GM12801 (cell line): Measurements from ENCODE around the gene NQO2.

Experiments used
- CTCF ChIP-seq: IDR thresholded peaks from one replicate; pipeline ENCODE4 v1.5.1; 2011; ENCODE audit warnings: control low read depth; ENCODE audit not compliant: insufficient read length; ENCODE audit errors: extremely low read depth

Gene NQO2

GRCh38 chr6:2963756-2964155 is 35.9 kb upstream of the NQO2 start:
- no peak for TF ChIP-seq CTCF

GRCh38 chr6:2964793-2965505 is 34.7 kb upstream of the NQO2 start:
- no peak for TF ChIP-seq CTCF

GRCh38 chr6:2966347-2966746 is 33.3 kb upstream of the NQO2 start:
- no peak for TF ChIP-seq CTCF

GRCh38 chr6:2967936-2968335 is 31.8 kb upstream of the NQO2 start:
- no peak for TF ChIP-seq CTCF

GRCh38 chr6:2968600-2969135 is 31.0 kb upstream of the NQO2 start:
- no peak for TF ChIP-seq CTCF

- TF ChIP-seq CTCF = no peak
These were observed 30.1 kb upstream of the NQO2 start for GRCh38 chr6:2969549-2969948.

GRCh38 chr6:2970034-2970685 is 29.5 kb upstream of the NQO2 start:
- TF ChIP-seq CTCF = no peak
